Middle frontal gyrus (tissue), 1 donor: ENCODE data around the gene BMPR1A.
"Not testable (repeated sequence)": the region's sequence is repeated elsewhere in the genome, so short reads cannot be mapped to it uniquely, and the experiment has no call there.

Source experiments
- DNase-seq: peaks from one replicate; pipeline ENCODE4 v3.0.0-alpha.2; 2015; ENCODE audit warnings: low spot score; ENCODE audit errors: extremely low spot score

Gene BMPR1A

GRCh38 chr10:86938260-86938659 is 181.8 kb downstream of the BMPR1A start:
- no peak for DNase-seq

- DNase-seq, result not testable (repeated sequence)
Observed at GRCh38 chr10:86940076-86940475, 183.7 kb downstream of the BMPR1A start.

GRCh38 chr10:86940677-86941076 is 184.3 kb downstream of the BMPR1A start:
- DNase-seq, result no peak

- no peak for DNase-seq
Observed at GRCh38 chr10:86941426-86941825, 185.0 kb downstream of the BMPR1A start.

- no peak for DNase-seq
Observed at GRCh38 chr10:86941991-86942421, 185.6 kb downstream of the BMPR1A start.

- DNase-seq, result no peak
Observed at GRCh38 chr10:86942441-86943315, 186.3 kb downstream of the BMPR1A start.

- no peak for DNase-seq
Observed at GRCh38 chr10:86943316-86944030, 187.1 kb downstream of the BMPR1A start.

GRCh38 chr10:86944031-86944419 is 187.6 kb downstream of the BMPR1A start:
- DNase-seq, result no peak

- DNase-seq, result no peak
Observed at GRCh38 chr10:86944471-86944870, 188.1 kb downstream of the BMPR1A start.

GRCh38 chr10:86944907-86945306 is 188.5 kb downstream of the BMPR1A start:
- no peak for DNase-seq

GRCh38 chr10:86945361-86946212 is 189.2 kb downstream of the BMPR1A start:
- no peak for DNase-seq

GRCh38 chr10:86946213-86947155 is 190.1 kb downstream of the BMPR1A start:
- DNase-seq, result no peak

GRCh38 chr10:86947806-86948205 is 191.4 kb downstream of the BMPR1A start:
- DNase-seq, result not testable (repeated sequence)

- DNase-seq, result no peak
Observed at GRCh38 chr10:86950349-86950748, 193.9 kb downstream of the BMPR1A start.

- no peak for DNase-seq
Observed at GRCh38 chr10:86951184-86951761, 194.9 kb downstream of the BMPR1A start.

- DNase-seq, result no peak
Observed at GRCh38 chr10:86952106-86952505, 195.7 kb downstream of the BMPR1A start.

- DNase-seq, result not testable (repeated sequence)
Observed at GRCh38 chr10:86952697-86953096, 196.3 kb downstream of the BMPR1A start.

- DNase-seq, result no peak
Observed at GRCh38 chr10:86953747-86954680, 197.6 kb downstream of the BMPR1A start.
